Chondrocyte (in vitro differentiated cells): ENCODE data around the gene ZNF425. TPM values are rescaled to one million over a fixed set of nuclear protein-coding genes. Genes with fewer than 3 reads are reported as not detected.

ENCODE experiments used
- DNase-seq: peaks from one replicate; pipeline ENCODE4 v3.0.0; 2021; ENCODE audit warnings: mixed read lengths, low spot score
- H3K27ac Mint-ChIP-seq: one replicate; pipeline ENCODE4 v1.8.0; 2021; ENCODE audit warnings: mild to moderate bottlenecking, moderate library complexity, mixed read lengths; ENCODE audit not compliant: unreplicated experiment
- H3K27me3 Mint-ChIP-seq: 2 replicates; pipeline ENCODE4 v1.8.0; 2021; ENCODE audit warnings: low read depth, mixed read lengths
- H3K36me3 Mint-ChIP-seq: 2 replicates; pipeline ENCODE4 v1.8.0; 2021; ENCODE audit warnings: low read depth, mixed read lengths
- H3K4me1 Mint-ChIP-seq: 2 replicates; pipeline ENCODE4 v1.8.0; 2021; ENCODE audit warnings: low read depth, mild to moderate bottlenecking, mixed read lengths
- H3K4me3 Mint-ChIP-seq: one replicate; pipeline ENCODE4 v1.8.0; 2021; ENCODE audit warnings: mild to moderate bottlenecking, moderate library complexity, mixed read lengths; ENCODE audit not compliant: unreplicated experiment
- H3K9me3 Mint-ChIP-seq: 2 replicates; pipeline ENCODE4 v1.8.0; 2021; ENCODE audit warnings: low read depth, mixed read lengths
- total RNA-seq: library from RNA; stranded (reverse); gene quantifications from 3 replicates; pipeline ENCODE4 v1.2.1, GENCODE V29; 2021
- TF ChIP-seq, protein P1 (sequence below): fragments of 200-600 bp; sonication (generic); IDR thresholded peaks from 2 replicates; pipeline ENCODE4 v1.5.0; 2021; ENCODE audit warnings: antibody characterized with exemption, mild to moderate bottlenecking, moderate library complexity

The ZNF425 gene
- total RNA-seq, 1 donor from 2014 or later = 4.1 TPM

- Mint-ChIP-seq H3K27ac (no peak overlapping the region), H3K27me3 (no peaks in the 10 kb centered on the region), H3K36me3 (no peaks in the 10 kb centered on the region), H3K4me1 (peaks cover 10% of the 10 kb centered on the region), H3K4me3 (no peak overlapping the region), H3K9me3 (no peaks in the 10 kb centered on the region)
- TF ChIP-seq, protein P1, sequence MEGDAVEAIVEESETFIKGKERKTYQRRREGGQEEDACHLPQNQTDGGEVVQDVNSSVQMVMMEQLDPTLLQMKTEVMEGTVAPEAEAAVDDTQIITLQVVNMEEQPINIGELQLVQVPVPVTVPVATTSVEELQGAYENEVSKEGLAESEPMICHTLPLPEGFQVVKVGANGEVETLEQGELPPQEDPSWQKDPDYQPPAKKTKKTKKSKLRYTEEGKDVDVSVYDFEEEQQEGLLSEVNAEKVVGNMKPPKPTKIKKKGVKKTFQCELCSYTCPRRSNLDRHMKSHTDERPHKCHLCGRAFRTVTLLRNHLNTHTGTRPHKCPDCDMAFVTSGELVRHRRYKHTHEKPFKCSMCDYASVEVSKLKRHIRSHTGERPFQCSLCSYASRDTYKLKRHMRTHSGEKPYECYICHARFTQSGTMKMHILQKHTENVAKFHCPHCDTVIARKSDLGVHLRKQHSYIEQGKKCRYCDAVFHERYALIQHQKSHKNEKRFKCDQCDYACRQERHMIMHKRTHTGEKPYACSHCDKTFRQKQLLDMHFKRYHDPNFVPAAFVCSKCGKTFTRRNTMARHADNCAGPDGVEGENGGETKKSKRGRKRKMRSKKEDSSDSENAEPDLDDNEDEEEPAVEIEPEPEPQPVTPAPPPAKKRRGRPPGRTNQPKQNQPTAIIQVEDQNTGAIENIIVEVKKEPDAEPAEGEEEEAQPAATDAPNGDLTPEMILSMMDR = no peak
- DNase-seq = no peak
Measured at GRCh38 chr7:149141893-149142292, 15.8 kb upstream of the ZNF425 start.

DNA sequence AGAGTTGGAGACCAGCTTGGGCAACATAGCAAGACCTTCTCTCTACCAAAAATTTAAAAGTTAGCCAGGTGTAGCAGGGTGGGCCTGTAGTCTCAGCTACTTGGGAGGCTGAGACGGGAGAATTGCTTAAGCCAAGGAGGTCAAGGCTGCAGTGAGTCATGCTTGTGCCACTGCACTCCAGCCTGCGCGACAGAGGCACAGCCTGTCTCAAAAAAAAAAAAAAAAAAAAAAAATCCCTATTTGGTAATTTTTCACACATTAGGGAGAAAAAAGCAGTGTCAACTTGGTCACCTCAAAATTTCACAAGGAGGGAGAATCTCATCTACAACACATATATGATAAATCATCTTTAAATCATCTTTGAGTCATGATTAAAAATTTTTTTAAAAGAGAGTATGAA is 14.7 kb upstream of the ZNF425 start:
- DNase-seq = no peak
- H3K9me3 Mint-ChIP-seq = no peaks in the 10 kb centered on the region
- no peak overlapping the region for H3K27ac Mint-ChIP-seq
- H3K36me3 Mint-ChIP-seq = no peaks in the 10 kb centered on the region
- TF ChIP-seq, protein P1 = no peak
- peaks cover 7% of the 10 kb centered on the region for H3K4me1 Mint-ChIP-seq
- no peaks in the 10 kb centered on the region for H3K27me3 Mint-ChIP-seq
- H3K4me3 Mint-ChIP-seq = no peak overlapping the region

DNA sequence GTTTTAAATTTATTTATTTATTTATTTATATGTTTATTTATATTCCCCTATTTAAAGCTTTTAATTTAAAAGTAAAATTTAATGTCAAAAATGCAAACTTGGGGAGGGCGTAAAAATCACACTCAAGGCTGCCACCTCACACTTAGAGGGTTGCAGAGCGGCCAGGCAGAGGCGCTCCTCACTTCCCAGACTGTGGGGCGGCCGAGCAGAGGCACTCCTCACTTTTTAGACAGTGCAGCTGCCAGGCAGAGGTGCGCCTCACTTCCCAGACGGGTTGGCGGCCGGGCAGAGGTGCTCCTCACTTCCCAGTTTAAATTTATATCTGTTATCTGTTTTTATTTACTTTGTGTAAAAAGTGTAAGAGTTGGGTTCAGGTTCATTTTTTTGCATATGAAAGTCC is 10.0 kb upstream of the ZNF425 start:
- no peak for DNase-seq
- no peaks in the 10 kb centered on the region for H3K36me3 Mint-ChIP-seq
- H3K9me3 Mint-ChIP-seq = no peaks in the 10 kb centered on the region
- peaks cover 4% of the 10 kb centered on the region for H3K4me1 Mint-ChIP-seq
- TF ChIP-seq, protein P1 = no peak
- H3K27ac Mint-ChIP-seq = no peak overlapping the region
- H3K27me3 Mint-ChIP-seq = no peaks in the 10 kb centered on the region
- H3K4me3 Mint-ChIP-seq = no peak overlapping the region

- DNase-seq = no peak
- no peak overlapping the region for H3K4me3 Mint-ChIP-seq
Measured at GRCh38 chr7:149133028-149133710, 7.0 kb upstream of the ZNF425 start.

DNA sequence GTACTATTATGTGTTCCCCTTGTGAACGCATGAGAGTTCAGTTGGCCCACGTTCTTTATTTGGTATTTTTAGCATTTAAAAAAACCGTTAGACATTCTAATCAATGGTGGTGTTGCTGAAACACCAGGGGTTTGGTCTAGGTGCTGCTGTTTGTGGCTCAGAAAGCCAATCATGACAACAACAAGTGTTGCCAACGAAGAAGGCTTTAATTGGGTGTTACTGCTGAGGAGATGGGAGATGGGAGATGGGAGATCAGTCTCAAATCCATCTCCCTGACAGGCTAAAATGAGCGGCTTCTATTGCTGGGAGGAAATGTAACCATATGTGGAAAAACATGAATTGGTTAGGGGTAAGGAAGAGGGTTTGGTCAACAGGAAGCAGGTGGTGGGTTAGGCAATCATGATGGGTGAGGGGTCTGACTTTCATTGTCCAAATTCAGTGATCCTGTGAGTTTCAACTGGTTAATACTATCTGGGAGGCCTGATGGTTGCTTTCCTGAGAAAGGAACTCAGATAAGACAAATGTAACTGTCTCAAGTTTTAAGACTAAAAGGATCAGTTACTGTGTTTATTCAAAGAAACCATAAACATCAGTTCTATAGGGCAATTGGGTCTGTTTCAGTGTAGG is 4.6 kb upstream of the ZNF425 start:
- no peak for DNase-seq
- no peaks in the 10 kb centered on the region for H3K27me3 Mint-ChIP-seq
- no peak overlapping the region for H3K27ac Mint-ChIP-seq
- H3K36me3 Mint-ChIP-seq = peaks cover 8% of the 10 kb centered on the region
- no peak overlapping the region for H3K4me3 Mint-ChIP-seq
- peaks cover 11% of the 10 kb centered on the region for H3K4me1 Mint-ChIP-seq
- TF ChIP-seq, protein P1 = no peak
- H3K9me3 Mint-ChIP-seq = peaks cover 6% of the 10 kb centered on the region

More at GRCh38 chr7:149133028-149133710, 7.0 kb upstream of the ZNF425 start:
- Mint-ChIP-seq H3K9me3 (peaks cover 6% of the 10 kb centered on the region), H3K4me1 (peaks cover 4% of the 10 kb centered on the region), H3K27me3 (no peaks in the 10 kb centered on the region), H3K27ac (no peak overlapping the region), H3K36me3 (peaks cover 6% of the 10 kb centered on the region)
- TF ChIP-seq, protein P1 = no peak
